Left lung (tissue), 10 donors: ENCODE results near the gene CCDC85C. TPM values are rescaled to one million over a fixed set of nuclear protein-coding genes. Genes with fewer than 3 reads are reported as not detected.

Source experiments
- ATAC-seq: fragments of 200-7000 bp; cut with Tn5 transposase; one replicate; pipeline ENCODE4 v1.9.1; 2020; ENCODE audit warnings: moderate library complexity
- DNase-seq, 4 donors: peaks; one replicate each; pipeline ENCODE4 v3.0.0-alpha.2; 2013 to 2020
- H3K27ac ChIP-seq, 2 donors: fragments of 200-600 bp; sonication (generic) in 1 of 2; one replicate each; pipeline versions ENCODE4 v1.5.0 to v1.8.0; 2020 to 2021
- H3K27me3 ChIP-seq, 2 donors: fragments of 200-600 bp; sonication (generic) in 1 of 2; one replicate each; pipeline versions ENCODE4 v1.5.0 to v1.8.0; 2020 to 2021
- H3K36me3 ChIP-seq, 2 donors: fragments of 200-600 bp; sonication (generic) in 1 of 2; one replicate each; pipeline versions ENCODE4 v1.5.0 to v1.8.0; 2020 to 2021
- H3K4me1 ChIP-seq, 2 donors: fragments of 200-600 bp; one replicate each; pipeline ENCODE4 v1.8.0; 2021
- H3K4me3 ChIP-seq, 2 donors: fragments of 200-600 bp; sonication (generic) in 1 of 2; one replicate each; pipeline versions ENCODE4 v1.5.0 to v1.8.0; 2020 to 2021; ENCODE audit warnings: mild to moderate bottlenecking in 1 of 2
- H3K9me3 ChIP-seq, 2 donors: fragments of 200-600 bp; sonication (generic) in 1 of 2; one replicate each; pipeline versions ENCODE4 v1.5.0 to v1.8.0; 2020 to 2021
- intact Hi-C, 2 donors: fragments of 100-400 bp; cut with DNase I; formaldehyde crosslinking; loops; one replicate each; pipeline versions ENCODE4 v1.11.2 to v1.14.2; 2022
- polyA plus RNA-seq, 6 donors: library from polyadenylated mRNA; unstranded; fragments of 120-200 nt; gene quantifications; one replicate each; pipeline ENCODE4 v1.2.1, GENCODE V29; 2013; ENCODE audit not compliant: insufficient read length in 6 of 6
- total RNA-seq, 2 donors: library from RNA; stranded (reverse); fragmentation: NEBNext Ultra II Directional; extraction: Animal tissue kit (Norgen Biotek cat#: 25700); gene quantifications; one replicate each; pipeline ENCODE4 v1.2.1, GENCODE V29; 2021
- TF ChIP-seq, protein P1 (sequence below), 2 donors: fragments of 200-600 bp; sonication (generic) in 1 of 2; IDR thresholded peaks; one replicate each; pipeline versions ENCODE4 v1.5.0 to v1.8.0; 2021; ENCODE audit warnings: antibody characterized with exemption in 2 of 2
- donor health status: DM: no; HTN: yes; CAD: no.
- donor health status: DM: no; HTN: no; CAD: no.

The CCDC85C gene
- total and polyA plus RNA-seq, 8 donors = 6.3 to 19.0 (median 13.2) TPM

- Histone ChIP-seq H3K27ac (no peak overlapping the region), H3K4me3 (no peak overlapping the region), H3K4me1 (no peaks in the 10 kb centered on the region), H3K9me3 (no peaks in the 10 kb centered on the region), H3K36me3 (no peaks in the 10 kb centered on the region), H3K27me3 (peaks cover 0 to 18% of the 10 kb centered on the region in 2 donors)
- peak in 1 of 4 donors; percentile 62 for DNase-seq
- TF ChIP-seq, protein P1, sequence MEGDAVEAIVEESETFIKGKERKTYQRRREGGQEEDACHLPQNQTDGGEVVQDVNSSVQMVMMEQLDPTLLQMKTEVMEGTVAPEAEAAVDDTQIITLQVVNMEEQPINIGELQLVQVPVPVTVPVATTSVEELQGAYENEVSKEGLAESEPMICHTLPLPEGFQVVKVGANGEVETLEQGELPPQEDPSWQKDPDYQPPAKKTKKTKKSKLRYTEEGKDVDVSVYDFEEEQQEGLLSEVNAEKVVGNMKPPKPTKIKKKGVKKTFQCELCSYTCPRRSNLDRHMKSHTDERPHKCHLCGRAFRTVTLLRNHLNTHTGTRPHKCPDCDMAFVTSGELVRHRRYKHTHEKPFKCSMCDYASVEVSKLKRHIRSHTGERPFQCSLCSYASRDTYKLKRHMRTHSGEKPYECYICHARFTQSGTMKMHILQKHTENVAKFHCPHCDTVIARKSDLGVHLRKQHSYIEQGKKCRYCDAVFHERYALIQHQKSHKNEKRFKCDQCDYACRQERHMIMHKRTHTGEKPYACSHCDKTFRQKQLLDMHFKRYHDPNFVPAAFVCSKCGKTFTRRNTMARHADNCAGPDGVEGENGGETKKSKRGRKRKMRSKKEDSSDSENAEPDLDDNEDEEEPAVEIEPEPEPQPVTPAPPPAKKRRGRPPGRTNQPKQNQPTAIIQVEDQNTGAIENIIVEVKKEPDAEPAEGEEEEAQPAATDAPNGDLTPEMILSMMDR (IDR thresholded peaks at IDR 0.05) = no peak
- intact Hi-C loops = no loop called here
- ATAC-seq = peak; percentile 30
Observed at GRCh38 chr14:99612738-99613330, 8.8 kb upstream of the CCDC85C start.

GRCh38 chr14:99612071-99612737, 8.2 kb upstream of the CCDC85C start:
- Histone ChIP-seq H3K4me1 (no peaks in the 10 kb centered on the region), H3K9me3 (no peaks in the 10 kb centered on the region)
- intact Hi-C loops = no loop called here

GRCh38 chr14:99611646-99612045, 7.6 kb upstream of the CCDC85C start:
- DNase-seq (no peak), ATAC-seq (no peak)
- no peaks in the 10 kb centered on the region for H3K36me3 ChIP-seq
- TF ChIP-seq, protein P1 (IDR thresholded peaks at IDR 0.05) = no peak
- no peak overlapping the region for H3K27ac ChIP-seq
- H3K9me3 ChIP-seq = no peaks in the 10 kb centered on the region
- no peak overlapping the region for H3K4me3 ChIP-seq
- intact Hi-C loops = no loop called here
- H3K27me3 ChIP-seq = peaks cover 0 to 9% of the 10 kb centered on the region in 2 donors
- H3K4me1 ChIP-seq = no peaks in the 10 kb centered on the region

More at GRCh38 chr14:99612071-99612737, 8.2 kb upstream of the CCDC85C start:
- Histone ChIP-seq H3K4me3 (no peak overlapping the region), H3K36me3 (no peaks in the 10 kb centered on the region), H3K27ac (no peak overlapping the region), H3K27me3 (peaks cover 0 to 13% of the 10 kb centered on the region in 2 donors)
- TF ChIP-seq, protein P1 (IDR thresholded peaks at IDR 0.05) = no peak
- ATAC-seq = no peak
- DNase-seq = no peak

GRCh38 chr14:99609245-99610170, 5.5 kb upstream of the CCDC85C start:
- DNase-seq = no peak
- TF ChIP-seq, protein P1 (IDR thresholded peaks at IDR 0.05) = no peak
- Histone ChIP-seq H3K27ac (no peak overlapping the region), H3K36me3 (no peaks in the 10 kb centered on the region), H3K4me1 (peaks cover 0 to 11% of the 10 kb centered on the region in 2 donors), H3K9me3 (no peaks in the 10 kb centered on the region), H3K27me3 (peaks cover 0 to 26% of the 10 kb centered on the region in 2 donors), H3K4me3 (no peak overlapping the region)
- intact Hi-C loops = no loop called here
- no peak for ATAC-seq

DNA sequence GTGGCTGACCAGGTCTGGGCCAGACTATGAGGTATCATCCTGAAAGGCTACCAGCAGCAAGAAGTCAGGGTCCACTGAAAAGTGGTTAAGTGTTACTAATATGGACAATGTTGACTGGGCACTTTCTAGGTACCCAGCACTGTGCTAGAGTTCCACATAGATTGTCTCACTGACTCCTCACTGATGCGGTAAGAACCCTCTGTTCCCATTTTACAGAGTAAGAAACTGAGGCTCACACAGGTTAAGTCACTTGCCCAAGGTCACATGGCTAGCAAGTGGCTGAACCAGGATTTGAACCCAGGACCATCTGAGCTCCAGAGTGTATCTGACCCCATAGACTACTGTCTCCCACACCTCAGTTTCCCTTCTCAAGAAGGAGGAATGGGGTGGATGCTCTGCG, 4.6 kb upstream of the CCDC85C start:
- Histone ChIP-seq H3K36me3 (no peaks in the 10 kb centered on the region), H3K4me3 (no peak overlapping the region), H3K27me3 (peaks cover 0 to 28% of the 10 kb centered on the region in 2 donors), H3K9me3 (no peaks in the 10 kb centered on the region), H3K4me1 (peaks cover 0 to 14% of the 10 kb centered on the region in 2 donors), H3K27ac (no peak overlapping the region)
- intact Hi-C loops = no loop called here
- TF ChIP-seq, protein P1 (IDR thresholded peaks at IDR 0.05) = no peak
- ATAC-seq = no peak
- DNase-seq = no peak
